Activated naive CD4-positive, alpha-beta T cell treated with Interleukin-2 at 50 U/mL for 16 hours (primary cell): ENCODE data around the gene IQSEC2.
A peak's percentile ranks its signal among the peaks of the same experiment; 100 is the strongest.

Experiments used
- DNase-seq: peaks from one replicate; pipeline ENCODE4 v3.0.0-alpha.2; 2020

The IQSEC2 gene

GRCh38 chrX:53305219-53305995 is 24.0 kb upstream of the IQSEC2 start:
- no peak for DNase-seq

GRCh38 chrX:53303195-53303594 is 21.8 kb upstream of the IQSEC2 start:
- no peak for DNase-seq

- DNase-seq = no peak
These were observed 18.8 kb upstream of the IQSEC2 start for GRCh38 chrX:53300157-53300556.

- no peak for DNase-seq
These were observed 12.8 kb upstream of the IQSEC2 start for GRCh38 chrX:53294024-53294648.

- no peak for DNase-seq
These were observed 10.2 kb upstream of the IQSEC2 start for GRCh38 chrX:53291596-53291995.

GRCh38 chrX:53290441-53291041 is 9.2 kb upstream of the IQSEC2 start:
- DNase-seq = no peak

- DNase-seq = peak; percentile 6
These were observed 6.8 kb upstream of the IQSEC2 start for GRCh38 chrX:53288189-53288588.

GRCh38 chrX:53287493-53288138 is 6.2 kb upstream of the IQSEC2 start:
- DNase-seq = peak; percentile 21

- DNase-seq = no peak
These were observed 4.8 kb upstream of the IQSEC2 start for GRCh38 chrX:53286171-53286570.

GRCh38 chrX:53285591-53285990 is 4.2 kb upstream of the IQSEC2 start:
- DNase-seq = no peak

GRCh38 chrX:53284684-53285447 is 3.5 kb upstream of the IQSEC2 start:
- peak; percentile 53 for DNase-seq

GRCh38 chrX:53283567-53283966 is 2.2 kb upstream of the IQSEC2 start:
- DNase-seq = no peak

GRCh38 chrX:53283099-53283498 is 1.7 kb upstream of the IQSEC2 start:
- no peak for DNase-seq

GRCh38 chrX:53281963-53282695 is 745 bp upstream of the IQSEC2 start:
- no peak for DNase-seq

GRCh38 chrX:53280331-53281320 is 758 bp downstream of the IQSEC2 start:
- DNase-seq = no peak

GRCh38 chrX:53279296-53280237 is 1.8 kb downstream of the IQSEC2 start:
- no peak for DNase-seq

GRCh38 chrX:53272808-53273337 is 8.5 kb downstream of the IQSEC2 start:
- no peak for DNase-seq

GRCh38 chrX:53269536-53270107 is 11.8 kb downstream of the IQSEC2 start:
- no peak for DNase-seq

GRCh38 chrX:53268173-53268572 is 13.2 kb downstream of the IQSEC2 start:
- DNase-seq = no peak
